Measurements from ENCODE around the gene LIN7B. TPM values are rescaled to one million over a fixed set of nuclear protein-coding genes. Genes with fewer than 3 reads are reported as not detected.
"Not testable (repeated sequence)": the region's sequence is repeated elsewhere in the genome, so short reads cannot be mapped to it uniquely, and the experiment has no call there.

Gene LIN7B
- total and polyA plus RNA-seq, 3 experiments from 2014 or later = 4.0 to 8.1 (median 5.1) TPM

DNA sequence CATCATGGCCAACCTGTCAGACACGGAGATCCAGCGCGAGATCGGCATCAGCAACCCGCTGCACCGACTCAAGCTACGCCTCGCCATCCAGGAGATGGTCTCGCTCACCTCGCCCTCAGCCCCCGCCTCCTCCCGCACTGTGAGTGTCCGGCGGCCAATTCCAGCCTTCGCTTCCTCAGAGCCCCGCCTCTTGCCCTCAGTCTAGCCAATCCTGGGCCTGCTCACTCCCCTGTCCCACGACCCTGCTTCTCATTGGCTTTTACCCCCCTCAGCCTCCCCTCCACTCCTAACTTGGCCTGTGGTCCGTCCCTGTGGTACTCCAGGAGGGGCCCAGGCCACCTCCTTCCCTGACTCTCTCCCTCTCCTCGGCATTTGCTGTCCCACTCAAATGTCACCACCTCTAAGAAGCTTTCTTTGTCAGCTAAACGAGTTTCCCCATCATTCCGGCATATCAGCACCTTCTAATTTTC is 28.7 kb downstream of the LIN7B start:
- Histone ChIP-seq H3K4me1 (ENCODE audit: insufficient read depth, low read length) (peaks cover 10% of the 10 kb centered on the region), H3K36me3 (ENCODE audit: insufficient read depth, low read length) (no peaks in the 10 kb centered on the region), H3K9me3 (ENCODE audit: low read length) (no peaks in the 10 kb centered on the region), H3K4me3 (ENCODE audit: low read length) (no peak overlapping the region), H3K27me3 (ENCODE audit: insufficient read depth, low read length, poor library complexity, severe bottlenecking) (peaks cover 10% of the 10 kb centered on the region), H3K27ac (ENCODE audit: low read depth, low read length) (no peak overlapping the region)
- peak overlapping the region in 2 of 8 donors; percentile 8 to 43 for H3K27ac Mint-ChIP-seq
- H3K4me3 Mint-ChIP-seq = peak overlapping the region in 6 of 7 donors; percentile 6 to 78 (median 62)
- DNase-seq = peak in 4 of 5 donors; percentile 19 to 60 (median 30)
- POLR2A ChIA-PET = no interaction called here
- peaks cover 16 to 18% (median 16%) of the 10 kb centered on the region in 3 donors for H3K4me1 Mint-ChIP-seq
- H3K27me3 Mint-ChIP-seq = peaks cover 20 to 33% of the 10 kb centered on the region in 2 donors
- H3K36me3 Mint-ChIP-seq = no peaks in the 10 kb centered on the region
- no peaks in the 10 kb centered on the region for H3K9me3 Mint-ChIP-seq
- CTCF ChIA-PET = interaction anchor here (5.1 kb wide), 1 partner anchor 45 kb away, joined by 39 read pairs; no protein-coding TSS in a partner anchor

DNA sequence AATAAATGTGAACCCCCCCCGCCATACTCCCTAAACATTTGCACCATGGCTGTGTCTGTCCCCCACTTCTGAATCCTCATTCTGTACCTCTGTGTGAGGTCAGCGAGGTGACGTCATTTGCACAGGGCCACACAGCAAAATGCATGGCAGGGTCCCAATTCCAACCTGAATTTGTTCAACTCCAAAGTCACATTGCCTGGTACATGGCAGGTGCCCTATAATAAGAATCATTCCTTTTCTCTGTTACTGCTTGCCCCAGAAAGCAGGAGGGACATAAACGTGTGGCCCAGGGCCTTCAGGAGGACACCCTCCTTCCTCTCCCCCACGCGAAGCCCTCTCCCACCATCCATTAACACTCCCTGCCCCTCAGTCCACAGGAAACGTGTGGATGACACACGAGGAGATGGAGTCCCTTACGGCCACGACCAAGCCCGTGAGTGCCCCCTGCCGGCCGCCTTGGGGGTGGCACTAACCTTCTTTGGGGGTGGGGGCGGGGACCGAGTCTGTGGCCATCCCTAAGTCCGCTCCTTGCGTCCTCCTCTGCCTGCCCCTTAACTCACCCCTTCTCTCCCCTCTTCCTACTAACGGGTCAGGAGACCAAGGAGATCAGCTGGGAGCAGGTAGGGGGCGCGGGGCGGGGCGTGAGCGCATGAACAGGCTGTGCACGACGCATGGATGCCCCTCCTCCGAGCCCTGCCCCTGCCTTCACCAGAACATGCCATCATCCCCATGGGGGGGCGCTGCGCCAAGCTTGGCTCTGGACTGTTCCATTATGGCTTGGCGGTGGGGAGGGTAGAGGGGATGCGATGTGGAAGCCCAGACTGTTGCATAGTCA is 31.6 kb downstream of the LIN7B start:
- H3K4me1 Mint-ChIP-seq = peaks cover 30 to 39% (median 32%) of the 10 kb centered on the region in 3 donors
- no peaks in the 10 kb centered on the region for H3K36me3 ChIP-seq (ENCODE audit: insufficient read depth, low read length)
- DNase-seq = peak; percentile 57 to 81 (median 72)
- H3K36me3 Mint-ChIP-seq = no peaks in the 10 kb centered on the region
- H3K9me3 Mint-ChIP-seq = no peaks in the 10 kb centered on the region
- peaks cover 32% of the 10 kb centered on the region for H3K4me1 ChIP-seq (ENCODE audit: insufficient read depth, low read length)
- H3K9me3 ChIP-seq (ENCODE audit: low read length) = no peaks in the 10 kb centered on the region
- ChIA-PET CTCF (interaction anchor here (0.6 to 5.1 kb wide), 14 partner anchors 10 to 152 kb away, joined by 3 to 39 read pairs (median 4); partner anchors contain the start of genes LIN7B and RUVBL2), POLR2A (interaction anchor here (0.8 kb wide), 1 partner anchor 190 kb away, joined by 4 read pairs; no protein-coding TSS in a partner anchor)
- H3K27me3 Mint-ChIP-seq = peaks cover 34 to 58% of the 10 kb centered on the region in 2 donors
- H3K4me3 ChIP-seq (ENCODE audit: low read length) = no peak overlapping the region
- peak overlapping the region in 2 of 7 donors; percentile 13 to 82 for H3K4me3 Mint-ChIP-seq
- H3K27me3 ChIP-seq (ENCODE audit: insufficient read depth, low read length, poor library complexity, severe bottlenecking) = peaks cover 33% of the 10 kb centered on the region
- H3K27ac Mint-ChIP-seq = no peak overlapping the region
- no peak overlapping the region for H3K27ac ChIP-seq (ENCODE audit: low read depth, low read length)

DNA sequence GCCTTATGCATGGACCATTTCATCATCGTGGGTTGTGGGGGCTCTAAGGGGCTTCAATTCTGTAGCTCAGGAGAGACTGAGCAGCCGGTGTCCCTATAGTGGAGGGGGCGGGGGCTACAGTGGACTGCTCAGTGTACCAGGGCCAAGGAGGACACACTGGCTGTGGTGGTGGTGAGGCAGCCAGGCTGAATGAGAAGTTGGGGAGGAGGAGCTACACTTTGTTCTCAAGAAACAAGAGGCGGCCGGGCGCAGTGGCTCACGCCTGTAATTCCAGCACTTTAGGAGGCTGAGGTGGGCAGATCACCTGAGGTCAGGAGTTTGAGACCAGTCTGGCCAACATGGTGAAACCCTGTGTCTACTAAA is 32.2 kb downstream of the LIN7B start:
- CTCF ChIA-PET = interaction anchor here (1.2 to 5.1 kb wide), 8 partner anchors 13 to 153 kb away, joined by 3 to 39 read pairs (median 6); partner anchors contain the start of gene RUVBL2
- H3K27me3 ChIP-seq (ENCODE audit: insufficient read depth, low read length, poor library complexity, severe bottlenecking) = peaks cover 38% of the 10 kb centered on the region
- H3K27ac Mint-ChIP-seq; DNase-seq; H3K27ac ChIP-seq (ENCODE audit: low read depth, low read length); H3K36me3 Mint-ChIP-seq; H3K36me3 ChIP-seq (ENCODE audit: insufficient read depth, low read length); H3K9me3 Mint-ChIP-seq; H3K9me3 ChIP-seq (ENCODE audit: low read length); H3K4me3 ChIP-seq (ENCODE audit: low read length): not testable (repeated sequence)
- peak overlapping the region in 1 of 7 donors; percentile 82 for H3K4me3 Mint-ChIP-seq
- peaks cover 37 to 61% of the 10 kb centered on the region in 2 donors for H3K27me3 Mint-ChIP-seq
- POLR2A ChIA-PET = interaction anchor here (0.8 kb wide), 1 partner anchor 191 kb away, joined by 4 read pairs; no protein-coding TSS in a partner anchor
- peaks cover 34 to 43% (median 36%) of the 10 kb centered on the region in 3 donors for H3K4me1 Mint-ChIP-seq
- peaks cover 38% of the 10 kb centered on the region for H3K4me1 ChIP-seq (ENCODE audit: insufficient read depth, low read length)

DNA sequence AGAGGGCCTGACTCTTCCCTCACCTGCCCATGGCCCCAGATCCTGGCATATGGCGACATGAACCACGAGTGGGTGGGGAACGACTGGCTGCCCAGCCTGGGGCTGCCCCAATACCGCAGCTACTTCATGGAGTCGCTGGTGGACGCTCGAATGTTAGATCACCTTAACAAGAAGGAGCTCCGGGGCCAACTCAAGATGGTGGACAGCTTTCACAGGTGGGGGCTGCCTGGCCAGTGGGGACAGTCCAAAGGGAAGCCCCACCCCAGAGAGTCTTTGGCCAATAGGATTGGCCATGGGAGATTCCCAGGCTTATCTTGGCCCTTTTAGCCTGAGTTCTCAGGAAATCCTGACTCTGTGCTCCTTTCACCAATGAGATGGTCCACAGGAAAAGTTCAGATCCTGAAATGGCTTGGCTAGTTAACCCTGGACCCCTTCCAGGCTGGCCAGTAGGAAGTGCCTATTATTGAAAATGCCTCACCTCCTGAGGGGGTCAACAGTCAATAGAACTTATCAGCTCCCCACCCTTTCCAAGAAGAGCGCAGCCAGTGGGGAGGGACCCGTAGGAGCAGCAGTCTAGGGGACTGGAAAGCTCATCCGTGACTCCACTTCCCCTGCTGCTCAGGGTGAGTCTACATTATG is 34.0 kb downstream of the LIN7B start:
- Histone ChIP-seq H3K9me3 (ENCODE audit: low read length) (no peaks in the 10 kb centered on the region), H3K4me1 (ENCODE audit: insufficient read depth, low read length) (peaks cover 43% of the 10 kb centered on the region), H3K36me3 (ENCODE audit: insufficient read depth, low read length) (no peaks in the 10 kb centered on the region), H3K27ac (ENCODE audit: low read depth, low read length) (peak overlapping the region; percentile 31), H3K4me3 (ENCODE audit: low read length) (peak overlapping the region; percentile 28), H3K27me3 (ENCODE audit: insufficient read depth, low read length, poor library complexity, severe bottlenecking) (peaks cover 46% of the 10 kb centered on the region)
- POLR2A ChIA-PET = no interaction called here
- CTCF ChIA-PET = interaction anchor here (0.7 to 1.7 kb wide), 4 partner anchors 17 to 51 kb away, joined by 3 to 6 read pairs (median 4); partner anchors contain the start of gene LIN7B
- Mint-ChIP-seq H3K9me3 (peaks cover 0 to 2% (median 0%) of the 10 kb centered on the region in 5 donors), H3K27me3 (peaks cover 47 to 68% of the 10 kb centered on the region in 2 donors), H3K4me3 (peak overlapping the region in 5 of 7 donors; percentile 61 to 83 (median 68)), H3K27ac (peak overlapping the region in 1 of 8 donors; percentile 67), H3K4me1 (peaks cover 31 to 40% (median 31%) of the 10 kb centered on the region in 3 donors), H3K36me3 (no peaks in the 10 kb centered on the region)
- DNase-seq = no peak

DNA sequence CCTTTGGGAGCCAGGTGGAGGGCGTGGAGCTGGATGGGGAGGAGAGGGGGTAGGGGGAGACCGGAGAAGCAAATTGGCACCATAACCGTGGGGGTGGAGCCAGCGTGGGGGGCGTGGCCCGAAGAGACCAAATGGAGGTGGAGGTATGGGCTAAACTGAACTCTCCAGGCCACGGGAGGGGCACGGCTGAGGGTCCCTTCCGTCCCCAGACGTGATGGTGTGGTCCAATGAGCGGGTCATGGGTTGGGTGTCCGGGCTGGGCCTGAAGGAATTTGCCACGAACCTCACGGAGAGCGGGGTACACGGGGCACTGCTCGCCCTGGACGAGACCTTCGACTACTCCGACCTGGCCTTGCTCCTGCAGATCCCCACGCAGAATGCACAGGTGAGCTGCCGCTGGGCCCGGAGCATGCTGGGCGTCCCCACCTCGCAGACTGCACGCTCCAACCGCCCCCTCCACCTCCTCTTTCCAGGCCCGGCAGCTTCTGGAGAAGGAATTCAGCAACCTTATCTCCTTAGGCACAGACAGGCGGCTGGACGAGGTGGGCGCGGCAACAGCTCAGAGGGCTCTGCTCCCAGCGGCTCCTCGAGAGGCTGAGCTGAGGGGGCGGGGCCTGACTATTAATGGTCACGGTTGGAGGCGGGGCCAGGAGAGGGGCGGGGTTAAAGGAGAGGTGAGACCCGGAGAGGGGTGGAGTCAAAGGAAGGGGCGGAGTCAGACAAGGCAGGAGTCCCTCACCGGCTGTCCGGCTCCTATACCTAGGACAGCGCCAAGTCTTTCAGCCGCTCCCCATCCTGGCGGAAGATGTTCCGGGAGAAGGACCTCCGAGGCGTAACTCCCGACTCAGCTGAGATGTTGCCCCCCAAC is 34.8 kb downstream of the LIN7B start:
- CTCF ChIA-PET = interaction anchor here (1.1 to 3.0 kb wide), 4 partner anchors 18 to 51 kb away, joined by 3 to 9 read pairs (median 4); partner anchors contain the start of gene LIN7B
- peak; percentile 66 to 84 (median 76) for DNase-seq
- Histone ChIP-seq H3K4me1 (ENCODE audit: insufficient read depth, low read length) (peaks cover 43% of the 10 kb centered on the region), H3K4me3 (ENCODE audit: low read length) (peak overlapping the region; percentile 50), H3K27ac (ENCODE audit: low read depth, low read length) (peak overlapping the region; percentile 31), H3K9me3 (ENCODE audit: low read length) (no peaks in the 10 kb centered on the region), H3K27me3 (ENCODE audit: insufficient read depth, low read length, poor library complexity, severe bottlenecking) (peaks cover 46% of the 10 kb centered on the region), H3K36me3 (ENCODE audit: insufficient read depth, low read length) (no peaks in the 10 kb centered on the region)
- H3K4me1 Mint-ChIP-seq = peaks cover 30 to 39% (median 31%) of the 10 kb centered on the region in 3 donors
- peaks cover 0 to 2% (median 0%) of the 10 kb centered on the region in 5 donors for H3K9me3 Mint-ChIP-seq
- H3K27ac Mint-ChIP-seq = peak overlapping the region in 1 of 8 donors; percentile 47
- POLR2A ChIA-PET = no interaction called here
- peak overlapping the region; percentile 36 to 92 (median 80) for H3K4me3 Mint-ChIP-seq
- H3K27me3 Mint-ChIP-seq = peaks cover 47 to 72% of the 10 kb centered on the region in 2 donors
- no peaks in the 10 kb centered on the region for H3K36me3 Mint-ChIP-seq

DNA sequence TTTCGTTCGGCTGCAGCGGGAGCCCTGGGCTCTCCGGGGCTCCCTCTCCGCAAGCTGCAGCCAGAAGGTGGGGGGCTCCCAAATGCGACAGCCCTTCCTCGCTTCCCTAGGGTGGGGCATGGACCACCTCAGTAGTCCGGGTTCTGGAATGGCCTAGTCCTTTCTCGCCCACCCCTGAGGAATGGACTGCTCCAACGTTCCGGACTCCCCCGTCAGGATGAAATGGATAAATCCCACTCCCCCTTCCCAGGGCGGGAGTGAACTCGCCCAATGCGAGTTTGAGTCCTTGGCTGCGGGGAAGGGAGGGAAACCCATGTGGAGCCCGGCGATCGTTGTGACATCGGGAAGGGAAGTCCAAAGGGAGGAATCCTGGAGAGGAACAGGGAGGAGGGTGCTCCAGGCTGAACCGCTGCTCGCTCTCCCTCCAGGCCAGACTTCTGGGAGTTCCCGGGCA is 35.5 kb downstream of the LIN7B start:
- peaks cover 50 to 79% of the 10 kb centered on the region in 2 donors for H3K27me3 Mint-ChIP-seq
- peaks cover 0 to 2% (median 0%) of the 10 kb centered on the region in 5 donors for H3K9me3 Mint-ChIP-seq
- peaks cover 30 to 39% (median 31%) of the 10 kb centered on the region in 3 donors for H3K4me1 Mint-ChIP-seq
- no peak for DNase-seq
- POLR2A ChIA-PET = no interaction called here
- peak overlapping the region; percentile 67 to 92 (median 80) for H3K4me3 Mint-ChIP-seq
- Histone ChIP-seq H3K4me1 (ENCODE audit: insufficient read depth, low read length) (peaks cover 43% of the 10 kb centered on the region), H3K27ac (ENCODE audit: low read depth, low read length) (peak overlapping the region; percentile 19), H3K4me3 (ENCODE audit: low read length) (peak overlapping the region; percentile 50), H3K27me3 (ENCODE audit: insufficient read depth, low read length, poor library complexity, severe bottlenecking) (peaks cover 46% of the 10 kb centered on the region), H3K36me3 (ENCODE audit: insufficient read depth, low read length) (no peaks in the 10 kb centered on the region), H3K9me3 (ENCODE audit: low read length) (no peaks in the 10 kb centered on the region)
- CTCF ChIA-PET = interaction anchor here (1.3 to 3.0 kb wide), 4 partner anchors 22 to 156 kb away, joined by 3 to 9 read pairs (median 5); partner anchors contain the start of genes GYS1, LIN7B and RUVBL2
- H3K36me3 Mint-ChIP-seq = no peaks in the 10 kb centered on the region
- H3K27ac Mint-ChIP-seq = peak overlapping the region in 1 of 8 donors; percentile 10
